Small intestine (tissue), 7 donors: Measurements from ENCODE around the gene OTOG. TPM values are rescaled to one million over a fixed set of nuclear protein-coding genes. Genes with fewer than 3 reads are reported as not detected.

Experiments used
- DNase-seq, 2 donors: peaks; one replicate each; pipeline versions ENCODE4 v3.0.0 to v3.0.0-alpha.2; 2013
- FAIRE-seq: peaks from 2 replicates; lab custom pipeline; 2012; peaks lifted over from hg19 to GRCh38; lab: Jason Lieb, UNC
- H3K27ac ChIP-seq, 3 donors: one replicate each; pipeline ENCODE4 v1.5.1; 2013; ENCODE audit warnings: low read length in 2 of 3, mild to moderate bottlenecking in 2 of 3, control low read depth in 1 of 3, inconsistent platforms in 1 of 3, low read depth in 1 of 3, moderate library complexity in 1 of 3
- H3K27me3 ChIP-seq, 3 donors: one replicate each; pipeline ENCODE4 v1.6.1; 2013; ENCODE audit warnings: low read length in 3 of 3, inconsistent platforms in 1 of 3; ENCODE audit not compliant: control insufficient read depth in 3 of 3, insufficient read depth in 3 of 3
- H3K36me3 ChIP-seq, 3 donors: one replicate each; pipeline ENCODE4 v1.6.1; 2013; ENCODE audit warnings: low read length in 3 of 3, inconsistent platforms in 1 of 3, low read depth in 1 of 3, mild to moderate bottlenecking in 1 of 3, moderate library complexity in 1 of 3; ENCODE audit not compliant: control insufficient read depth in 3 of 3, insufficient read depth in 2 of 3
- H3K4me1 ChIP-seq, 3 donors: one replicate each; pipeline ENCODE4 v1.6.1; 2013; ENCODE audit warnings: low read length in 2 of 3, inconsistent platforms in 1 of 3, low read depth in 1 of 3, mild to moderate bottlenecking in 1 of 3, moderate library complexity in 1 of 3; ENCODE audit not compliant: control insufficient read depth in 3 of 3, insufficient read depth in 2 of 3
- H3K4me3 ChIP-seq, 3 donors: one replicate each; pipeline ENCODE4 v1.5.1; 2013; ENCODE audit warnings: low read length in 3 of 3, control low read depth in 1 of 3, inconsistent platforms in 1 of 3, low read depth in 1 of 3, mild to moderate bottlenecking in 1 of 3, moderate library complexity in 1 of 3
- H3K9me3 ChIP-seq, 2 donors: one replicate each; pipeline ENCODE4 v1.6.1; 2013; ENCODE audit warnings: low read depth in 1 of 2, low read length in 1 of 2; ENCODE audit not compliant: control insufficient read depth in 2 of 2, insufficient read depth in 1 of 2
- WGBS, 3 donors: extraction: QIAGEN DNeasy Blood & Tissue Kit; methylation state at CpG; one replicate each; pipeline ENCODE4 v1.1.7; 2013; 5-methylcytosine and 5-hydroxymethylcytosine counted together
- polyA plus RNA-seq, 4 donors: library from polyadenylated mRNA; stranded (reverse) in 3 of 4; unstranded in 1 of 4; fragments of 200-250 nt in 3 of 4; fragments of 120-200 nt in 1 of 4; gene quantifications; one replicate each; pipeline versions ENCODE4 v1.2.1 to v1.2.3, GENCODE V29; 2013
- donor health status: healthy with polysubstance abuse.
- donor health status: control.
- donor health status: control.
- donor health status: Bipolar disorder and iron deficiency.
- donor health status: healthy.

Gene OTOG
- polyA plus RNA-seq, 4 donors: 0.04 TPM; not detected in 2

GRCh38 chr11:17506942-17507341 is 40.1 kb upstream of the OTOG start:
- FAIRE-seq (no peak), DNase-seq (no peak)
- Histone ChIP-seq H3K27ac (no peak overlapping the region), H3K4me1 (peaks cover 0 to 8% (median 0%) of the 10 kb centered on the region in 3 donors), H3K9me3 (no peaks in the 10 kb centered on the region), H3K27me3 (no peaks in the 10 kb centered on the region), H3K4me3 (no peak overlapping the region), H3K36me3 (peaks cover 0 to 85% (median 0%) of the 10 kb centered on the region in 3 donors)
- 67 to 79% (median 76%) methylated on average over 3 of the region's 3 CpGs for WGBS, 3 donors

GRCh38 chr11:17507773-17508172 is 39.3 kb upstream of the OTOG start:
- H3K4me1 ChIP-seq: peaks cover 0 to 8% (median 0%) of the 10 kb centered on the region in 3 donors
- no peaks in the 10 kb centered on the region for H3K9me3 ChIP-seq
- DNase-seq (no peak), FAIRE-seq (no peak)
- H3K36me3 ChIP-seq: peaks cover 0 to 84% (median 0%) of the 10 kb centered on the region in 3 donors
- no peaks in the 10 kb centered on the region for H3K27me3 ChIP-seq
- WGBS, 3 donors: 89 to 96% (median 94%) methylated on average over 2 of the region's 2 CpGs
- no peak overlapping the region for H3K4me3 ChIP-seq
- H3K27ac ChIP-seq: no peak overlapping the region

GRCh38 chr11:17508306-17508705 is 38.8 kb upstream of the OTOG start:
- Histone ChIP-seq H3K4me3 (no peak overlapping the region), H3K36me3 (peaks cover 0 to 83% (median 0%) of the 10 kb centered on the region in 3 donors), H3K27me3 (no peaks in the 10 kb centered on the region), H3K4me1 (peaks cover 0 to 8% (median 0%) of the 10 kb centered on the region in 3 donors), H3K27ac (no peak overlapping the region), H3K9me3 (no peaks in the 10 kb centered on the region)
- WGBS, 3 donors: 62 to 74% (median 70%) methylated on average over 3 of the region's 3 CpGs
- FAIRE-seq: no peak
- DNase-seq: no peak

DNA sequence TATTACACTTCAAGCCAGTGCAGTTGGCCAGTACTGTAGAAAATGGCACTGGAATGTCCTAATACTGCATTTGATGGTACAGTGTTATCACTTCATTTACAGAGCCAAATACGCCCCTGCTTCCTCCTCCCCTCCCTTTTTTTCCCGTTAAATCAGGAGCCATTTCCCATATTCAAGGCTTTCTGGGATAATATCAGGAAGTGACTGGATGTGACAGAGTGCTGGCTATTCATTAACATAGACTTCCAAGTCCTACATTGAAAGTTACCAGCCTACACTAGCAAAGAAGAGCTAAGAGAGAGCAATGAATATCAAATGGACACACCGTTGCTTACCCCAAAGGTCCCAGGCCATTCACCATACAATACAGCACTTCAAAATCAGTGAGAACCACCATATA is 38.3 kb upstream of the OTOG start:
- 43 to 54% (median 53%) methylated on average over 3 of the region's 3 CpGs for WGBS, 3 donors
- FAIRE-seq: no peak
- no peak for DNase-seq

GRCh38 chr11:17510507-17511206 is 36.4 kb upstream of the OTOG start:
- H3K27me3 ChIP-seq: no peaks in the 10 kb centered on the region
- WGBS, 3 donors: 54 to 77% (median 58%) methylated on average over 4 of the region's 4 CpGs
- H3K4me3 ChIP-seq: no peak overlapping the region
- DNase-seq (no peak), FAIRE-seq (no peak)
- no peaks in the 10 kb centered on the region for H3K9me3 ChIP-seq
- H3K27ac ChIP-seq: no peak overlapping the region
- peaks cover 0 to 78% (median 1%) of the 10 kb centered on the region in 3 donors for H3K36me3 ChIP-seq
- H3K4me1 ChIP-seq: peaks cover 0 to 8% (median 0%) of the 10 kb centered on the region in 3 donors

More for the DNA sequence above, 38.3 kb upstream of the OTOG start:
- Histone ChIP-seq H3K27ac (no peak overlapping the region), H3K27me3 (no peaks in the 10 kb centered on the region), H3K4me3 (no peak overlapping the region), H3K4me1 (peaks cover 0 to 8% (median 0%) of the 10 kb centered on the region in 3 donors), H3K36me3 (peaks cover 0 to 82% (median 0%) of the 10 kb centered on the region in 3 donors), H3K9me3 (no peaks in the 10 kb centered on the region)

- Histone ChIP-seq H3K36me3 (peaks cover 0 to 78% (median 3%) of the 10 kb centered on the region in 3 donors), H3K4me3 (no peak overlapping the region), H3K27ac (no peak overlapping the region), H3K4me1 (peaks cover 0 to 8% (median 0%) of the 10 kb centered on the region in 3 donors), H3K27me3 (no peaks in the 10 kb centered on the region), H3K9me3 (no peaks in the 10 kb centered on the region)
- WGBS, 3 donors: 41 to 56% (median 52%) methylated on average over 3 of the region's 3 CpGs
- FAIRE-seq (no peak), DNase-seq (no peak)
Observed at GRCh38 chr11:17511571-17511970, 35.5 kb upstream of the OTOG start.

- H3K4me3 ChIP-seq: no peak overlapping the region
- FAIRE-seq (no peak), DNase-seq (no peak)
- H3K36me3 ChIP-seq: peaks cover 0 to 78% (median 3%) of the 10 kb centered on the region in 3 donors
- no peaks in the 10 kb centered on the region for H3K9me3 ChIP-seq
- 27 to 53% (median 33%) methylated on average over 2 of the region's 2 CpGs for WGBS, 3 donors
- no peak overlapping the region for H3K27ac ChIP-seq
- peaks cover 0 to 8% (median 0%) of the 10 kb centered on the region in 3 donors for H3K4me1 ChIP-seq
- H3K27me3 ChIP-seq: no peaks in the 10 kb centered on the region
Observed at GRCh38 chr11:17512101-17512500, 35.0 kb upstream of the OTOG start.

GRCh38 chr11:17513853-17514252 is 33.2 kb upstream of the OTOG start:
- peaks cover 0 to 84% (median 7%) of the 10 kb centered on the region in 3 donors for H3K36me3 ChIP-seq
- WGBS, 3 donors: 68 to 89% (median 73%) methylated on average over 1 of the region's 1 CpG
- H3K9me3 ChIP-seq: no peaks in the 10 kb centered on the region
- no peak overlapping the region for H3K4me3 ChIP-seq
- DNase-seq (no peak), FAIRE-seq (no peak)
- H3K27me3 ChIP-seq: no peaks in the 10 kb centered on the region
- peaks cover 0 to 8% (median 0%) of the 10 kb centered on the region in 3 donors for H3K4me1 ChIP-seq
- no peak overlapping the region for H3K27ac ChIP-seq
